Panc1 (cell line): ENCODE results near the gene LDLRAD4. TPM values are rescaled to one million over a fixed set of nuclear protein-coding genes. Genes with fewer than 3 reads are reported as not detected.

Source experiments
- ATAC-seq: fragments of 200-7000 bp; cut with Tn5 transposase; 2 replicates; pipeline ENCODE4 v1.9.1; 2020; ENCODE audit warnings: mild to moderate bottlenecking, moderate library complexity
- BruUV-seq: library from RNA; stranded (reverse); fragments of 400-500 nt; replicated peaks from 2 replicates; lab custom pipeline; 2021; lab: Mats Ljungman, UMichigan
- CTCF ChIA-PET: fragments of 300-600 bp; sonication (Branson Sonifier 250); formaldehyde crosslinking; loops from one replicate; lab custom pipeline; 2022; ENCODE audit warnings: antibody characterized with exemption; lab: Charles Lee
- POLR2A ChIA-PET: fragments of 300-600 bp; sonication (Branson Sonifier 250); formaldehyde crosslinking; loops from one replicate; lab custom pipeline; 2022; ENCODE audit warnings: antibody characterized with exemption; lab: Charles Lee
- DNase-seq: peaks from one replicate; pipeline ENCODE4 v3.0.0-alpha.2; 2010; ENCODE audit warnings: low read depth, low spot score
- H3K27ac ChIP-seq: 2 replicates; pipeline ENCODE4 v1.5.1; 2011; ENCODE audit warnings: mild to moderate bottlenecking, low read length, inconsistent platforms
- H3K27me3 ChIP-seq: fragments of 200-500 bp; sonication (Bioruptor generic); 2 replicates; pipeline ENCODE4 v1.6.0; 2014; ENCODE audit warnings: low read length, inconsistent platforms; ENCODE audit not compliant: control insufficient read depth, insufficient read depth
- H3K36me3 ChIP-seq: fragments of 200-500 bp; sonication (Bioruptor generic); 2 replicates; pipeline ENCODE4 v1.5.1; 2014; ENCODE audit warnings: inconsistent platforms, mild to moderate bottlenecking, low read length, moderate library complexity; ENCODE audit not compliant: control insufficient read depth, insufficient read depth
- H3K4me1 ChIP-seq: 2 replicates; pipeline ENCODE4 v1.5.1; 2011; ENCODE audit warnings: inconsistent platforms, mild to moderate bottlenecking, low read length, moderate library complexity; ENCODE audit not compliant: control insufficient read depth, insufficient read depth
- H3K4me3 ChIP-seq, 2 experiments: 2 replicates each; pipeline ENCODE4 v1.5.1; 2011 to 2012; ENCODE audit warnings: low read depth in 2 of 2, low read length in 2 of 2, mild to moderate bottlenecking in 2 of 2, inconsistent platforms in 1 of 2, moderate library complexity in 1 of 2
- H3K9me3 ChIP-seq: fragments of 200-500 bp; sonication (Bioruptor generic); 2 replicates; pipeline ENCODE4 v1.5.1; 2014; ENCODE audit warnings: low read depth, mild to moderate bottlenecking, inconsistent platforms, low read length, moderate library complexity; ENCODE audit not compliant: control insufficient read depth, insufficient read depth
- CTCF ChIP-seq: fragments of 450-650 bp; IDR thresholded peaks from 2 replicates; pipeline ENCODE4 v1.5.1; 2017; ENCODE audit warnings: mild to moderate bottlenecking
- POLR2AphosphoS5 ChIP-seq: IDR thresholded peaks from 2 replicates; pipeline ENCODE4 v1.6.1; 2012; ENCODE audit warnings: mild to moderate bottlenecking, low read depth, low read length, moderate library complexity
- SIN3A ChIP-seq: IDR thresholded peaks from 2 replicates; pipeline ENCODE4 v1.6.1; 2012; ENCODE audit warnings: low read depth, mild to moderate bottlenecking, low read length, moderate library complexity, borderline replicate concordance; ENCODE audit not compliant: insufficient read depth
- TCF7L2 ChIP-seq: IDR thresholded peaks from 2 replicates; pipeline ENCODE4 v1.6.1; 2011; ENCODE audit warnings: mild to moderate bottlenecking, low read depth, low read length, inconsistent platforms
- in situ Hi-C: cut with HindIII; loops from 2 replicates; pipeline ENCODE4 v1.10.0; 2016; ENCODE audit warnings: low sequenced_read_pairs, low pct_unique_long_range_greater_than_20kb
- intact Hi-C: fragments of 100-400 bp; cut with micrococcal nuclease; formaldehyde crosslinking; loops from one replicate; pipeline ENCODE4 v1.10.0; 2022; ENCODE audit not compliant: unreplicated experiment
- total RNA-seq: library from RNA; stranded (reverse); gene quantifications from one replicate; pipeline ENCODE4 v1.2.1, GENCODE V29; 2021; ENCODE audit not compliant: unreplicated experiment
- TF ChIP-seq, protein P1 (sequence below), 2 experiments: IDR thresholded peaks; 2 replicates each; pipeline ENCODE4 v1.6.1; 2011 to 2012; ENCODE audit warnings: low read depth in 2 of 2, control low read depth in 1 of 2, low read length in 1 of 2, mild to moderate bottlenecking in 1 of 2, moderate library complexity in 1 of 2; ENCODE audit not compliant: insufficient read depth in 1 of 2

Gene LDLRAD4
- total RNA-seq, 1 experiment from 2014 or later = 0.28 TPM

DNA sequence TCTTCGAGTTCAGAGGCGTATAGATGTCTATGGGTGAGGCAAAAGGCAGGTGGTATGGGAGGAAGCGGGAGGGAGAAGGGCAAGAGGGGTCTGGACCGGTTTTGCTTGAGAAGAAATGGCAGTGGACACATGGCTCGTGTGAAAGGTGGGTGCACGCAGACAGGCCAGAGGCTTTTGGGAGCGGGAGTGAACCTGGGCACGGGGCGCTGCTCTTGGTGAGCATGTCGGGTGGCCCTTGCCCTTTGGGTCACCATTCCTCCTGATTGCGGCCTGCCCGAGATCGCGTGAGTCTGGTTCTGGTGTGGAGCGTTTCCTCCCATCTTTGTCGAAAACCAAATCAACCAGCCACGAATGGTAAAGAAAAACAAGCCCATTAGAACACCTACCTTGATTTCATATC is 12.6 kb downstream of the LDLRAD4 start:
- POLR2A ChIA-PET = no interaction called here
- Histone ChIP-seq H3K4me1 (no peaks in the 10 kb centered on the region), H3K36me3 (no peaks in the 10 kb centered on the region), H3K4me3 (no peak overlapping the region), H3K9me3 (no peaks in the 10 kb centered on the region), H3K27me3 (no peaks in the 10 kb centered on the region; the same call in 1 of the 2 replicates), H3K27ac (no peak overlapping the region)
- intact Hi-C loops = no loop called here
- ATAC-seq (no peak), DNase-seq (no peak)
- BruUV-seq = no TSS peak
- in situ Hi-C loops = no loop called here
- no peak for TF ChIP-seq CTCF
- TF ChIP-seq, protein P1, sequence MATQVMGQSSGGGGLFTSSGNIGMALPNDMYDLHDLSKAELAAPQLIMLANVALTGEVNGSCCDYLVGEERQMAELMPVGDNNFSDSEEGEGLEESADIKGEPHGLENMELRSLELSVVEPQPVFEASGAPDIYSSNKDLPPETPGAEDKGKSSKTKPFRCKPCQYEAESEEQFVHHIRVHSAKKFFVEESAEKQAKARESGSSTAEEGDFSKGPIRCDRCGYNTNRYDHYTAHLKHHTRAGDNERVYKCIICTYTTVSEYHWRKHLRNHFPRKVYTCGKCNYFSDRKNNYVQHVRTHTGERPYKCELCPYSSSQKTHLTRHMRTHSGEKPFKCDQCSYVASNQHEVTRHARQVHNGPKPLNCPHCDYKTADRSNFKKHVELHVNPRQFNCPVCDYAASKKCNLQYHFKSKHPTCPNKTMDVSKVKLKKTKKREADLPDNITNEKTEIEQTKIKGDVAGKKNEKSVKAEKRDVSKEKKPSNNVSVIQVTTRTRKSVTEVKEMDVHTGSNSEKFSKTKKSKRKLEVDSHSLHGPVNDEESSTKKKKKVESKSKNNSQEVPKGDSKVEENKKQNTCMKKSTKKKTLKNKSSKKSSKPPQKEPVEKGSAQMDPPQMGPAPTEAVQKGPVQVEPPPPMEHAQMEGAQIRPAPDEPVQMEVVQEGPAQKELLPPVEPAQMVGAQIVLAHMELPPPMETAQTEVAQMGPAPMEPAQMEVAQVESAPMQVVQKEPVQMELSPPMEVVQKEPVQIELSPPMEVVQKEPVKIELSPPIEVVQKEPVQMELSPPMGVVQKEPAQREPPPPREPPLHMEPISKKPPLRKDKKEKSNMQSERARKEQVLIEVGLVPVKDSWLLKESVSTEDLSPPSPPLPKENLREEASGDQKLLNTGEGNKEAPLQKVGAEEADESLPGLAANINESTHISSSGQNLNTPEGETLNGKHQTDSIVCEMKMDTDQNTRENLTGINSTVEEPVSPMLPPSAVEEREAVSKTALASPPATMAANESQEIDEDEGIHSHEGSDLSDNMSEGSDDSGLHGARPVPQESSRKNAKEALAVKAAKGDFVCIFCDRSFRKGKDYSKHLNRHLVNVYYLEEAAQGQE (IDR thresholded peaks at IDR 0.05; ENCODE audit: insufficient read depth in 1 of 2, low read depth in 2 of 2, low read length in 1 of 2) = no peak
- no peak for TF ChIP-seq POLR2AphosphoS5
- TF ChIP-seq SIN3A = no peak
- no peak for TF ChIP-seq TCF7L2
- CTCF ChIA-PET = no interaction called here

- CTCF ChIA-PET = no interaction called here
Observed at GRCh38 chr18:13232086-13232917, 13.7 kb downstream of the LDLRAD4 start.

More at GRCh38 chr18:13232086-13232917, 13.7 kb downstream of the LDLRAD4 start:
- DNase-seq (no peak), ATAC-seq (no peak)
- H3K36me3 ChIP-seq = no peaks in the 10 kb centered on the region
- in situ Hi-C loops (no loop called here), intact Hi-C loops (no loop called here)
- no peaks in the 10 kb centered on the region for H3K4me1 ChIP-seq
- H3K27me3 ChIP-seq = no peaks in the 10 kb centered on the region; the same call in 1 of the 2 replicates
- H3K27ac ChIP-seq = no peak overlapping the region
- no TSS peak for BruUV-seq
- no peak overlapping the region for H3K4me3 ChIP-seq
- no peaks in the 10 kb centered on the region for H3K9me3 ChIP-seq
- TF ChIP-seq CTCF (no peak), POLR2AphosphoS5 (no peak), TCF7L2 (no peak), SIN3A (no peak)
- TF ChIP-seq, protein P1 (IDR thresholded peaks at IDR 0.05; ENCODE audit: insufficient read depth in 1 of 2, low read depth in 2 of 2, low read length in 1 of 2) = no peak
- POLR2A ChIA-PET = no interaction called here
